H1 (cell line): Measurements from ENCODE around the gene FXYD3. TPM values are rescaled to one million over a fixed set of nuclear protein-coding genes. Genes with fewer than 3 reads are reported as not detected.

ENCODE experiments used
- CTCF ChIA-PET: fragments of 300-600 bp; sonication (Branson Sonifier 250); formaldehyde crosslinking; loops from one replicate; lab custom pipeline; 2021; ENCODE audit not compliant: partially characterized antibody; lab: Charles Lee
- POLR2A ChIA-PET: fragments of 300-600 bp; sonication (Branson Sonifier 250); formaldehyde crosslinking; loops from one replicate; lab custom pipeline; 2021; ENCODE audit warnings: inconsistent platforms; ENCODE audit not compliant: partially characterized antibody; lab: Charles Lee
- DNase-seq, 2 experiments: peaks; one replicate each; pipeline versions ENCODE4 v3.0.0 to v3.0.0-alpha.2; 2010 to 2022; ENCODE audit warnings: low spot score in 2 of 2, low read depth in 1 of 2, mixed read lengths in 1 of 2
- FAIRE-seq: peaks from 2 replicates; lab custom pipeline; 2011; peaks lifted over from hg19 to GRCh38; lab: Jason Lieb, UNC
- H2AFZ ChIP-seq: 2 replicates; pipeline ENCODE4 v1.8.1; 2012; ENCODE audit warnings: low read length, inconsistent platforms
- H2AK5ac ChIP-seq: 2 replicates; pipeline ENCODE4 v1.6.1; 2013; ENCODE audit warnings: low read depth, low read length
- H2BK120ac ChIP-seq: replicated peaks from 2 replicates; pipeline ENCODE3; 2013; ENCODE audit warnings: low read depth, low read length, inconsistent platforms
- H2BK12ac ChIP-seq: 2 replicates; pipeline ENCODE4 v1.6.1; 2013; ENCODE audit warnings: low read depth, low read length
- H2BK15ac ChIP-seq: 2 replicates; pipeline ENCODE4 v1.6.1; 2013; ENCODE audit warnings: low read length
- H2BK20ac ChIP-seq: 2 replicates; pipeline ENCODE4 v1.6.1; 2013; ENCODE audit warnings: low read length
- H2BK5ac ChIP-seq: 2 replicates; pipeline ENCODE4 v1.6.1; 2013; ENCODE audit warnings: low read depth, low read length
- H3K14ac ChIP-seq: 2 replicates; pipeline ENCODE4 v1.6.1; 2013; ENCODE audit warnings: inconsistent platforms; ENCODE audit not compliant: insufficient read length
- H3K18ac ChIP-seq: 2 replicates; pipeline ENCODE4 v1.6.1; 2013; ENCODE audit warnings: low read length; ENCODE audit errors: extremely low read depth
- H3K23ac ChIP-seq: 2 replicates; pipeline ENCODE4 v1.6.1; 2013; ENCODE audit warnings: inconsistent platforms; ENCODE audit not compliant: insufficient read length
- H3K23me2 ChIP-seq: 2 replicates; pipeline ENCODE4 v1.6.1; 2013; ENCODE audit warnings: low read depth, low read length
- H3K27ac ChIP-seq: 2 replicates; pipeline ENCODE4 v1.6.1; 2011; ENCODE audit warnings: low read depth, low read length, inconsistent platforms
- H3K27me3 ChIP-seq, 4 experiments: replicated peaks in 1 of 4; 1 replicate in 1 of 4; 2 replicates in 3 of 4; pipeline versions ENCODE4 v1.6.1 to v1.8.1; 2011 to 2013; ENCODE audit warnings: low read length in 3 of 4, mild to moderate bottlenecking in 3 of 4, inconsistent platforms in 2 of 4, mixed read lengths in 2 of 4, moderate library complexity in 1 of 4; ENCODE audit not compliant: control insufficient read depth in 3 of 4, insufficient read depth in 3 of 4; ENCODE audit errors: extremely low read depth in 1 of 4
- H3K36me3 ChIP-seq, 4 experiments: 2 replicates each; pipeline versions ENCODE4 v1.6.1 to v1.8.1; 2011 to 2013; ENCODE audit warnings: mild to moderate bottlenecking in 4 of 4, low read length in 3 of 4, moderate library complexity in 2 of 4, control low read depth in 1 of 4, inconsistent platforms in 1 of 4; ENCODE audit not compliant: insufficient read depth in 4 of 4, control insufficient read depth in 2 of 4
- H3K4ac ChIP-seq: replicated peaks from 2 replicates; pipeline ENCODE3; 2013; ENCODE audit warnings: low read length, low read depth, mixed read lengths, inconsistent platforms; ENCODE audit not compliant: insufficient read length
- H3K4me1 ChIP-seq, 4 experiments: replicated peaks in 1 of 4; 1 replicate in 1 of 4; 2 replicates in 3 of 4; pipeline versions ENCODE4 v1.6.1 to v1.8.1; 2011 to 2013; ENCODE audit warnings: low read length in 3 of 4, inconsistent platforms in 2 of 4, mixed read lengths in 1 of 4; ENCODE audit not compliant: insufficient read depth in 4 of 4, control insufficient read depth in 3 of 4
- H3K4me2 ChIP-seq, 2 experiments: 2 replicates each; pipeline versions ENCODE4 v1.6.1 to v1.8.1; 2011 to 2013; ENCODE audit warnings: low read depth in 2 of 2, low read length in 2 of 2, control low read depth in 1 of 2, inconsistent platforms in 1 of 2, mild to moderate bottlenecking in 1 of 2; ENCODE audit not compliant: insufficient read depth in 1 of 2
- H3K4me3 ChIP-seq, 4 experiments: fragments of 200-600, 300-600 bp in 1 of 4; sonication (generic), shearing (Covaris generic), sonication (Bioruptor Twin) in 1 of 4; 2 replicates each; pipeline versions ENCODE4 v1.5.1 to v1.8.1; 2011 to 2016; ENCODE audit warnings: low read length in 4 of 4, low read depth in 3 of 4, control low read depth in 2 of 4, inconsistent platforms in 2 of 4, mild to moderate bottlenecking in 2 of 4, mixed read lengths in 1 of 4, moderate library complexity in 1 of 4; ENCODE audit not compliant: insufficient read depth in 2 of 4; ENCODE audit errors: extremely low read depth in 1 of 4
- H3K56ac ChIP-seq: replicated peaks from 2 replicates; pipeline ENCODE3; 2013; ENCODE audit warnings: low read depth, mild to moderate bottlenecking, mixed read lengths, low read length, inconsistent platforms; ENCODE audit not compliant: insufficient read length
- H3K79me1 ChIP-seq: 2 replicates; pipeline ENCODE4 v1.6.1; 2013; ENCODE audit warnings: low read depth, low read length, control low read depth
- H3K79me2 ChIP-seq, 2 experiments: 2 replicates each; pipeline versions ENCODE4 v1.6.1 to v1.8.1; 2012 to 2013; ENCODE audit warnings: low read length in 2 of 2, mild to moderate bottlenecking in 2 of 2, inconsistent platforms in 1 of 2; ENCODE audit not compliant: insufficient read depth in 2 of 2, control insufficient read depth in 1 of 2
- H3K9ac ChIP-seq, 4 experiments: replicated peaks in 1 of 4; 1 replicate in 1 of 4; 2 replicates in 3 of 4; pipeline versions ENCODE4 v1.6.1 to v1.8.1; 2011 to 2013; ENCODE audit warnings: low read depth in 3 of 4, low read length in 3 of 4, control low read depth in 2 of 4, mild to moderate bottlenecking in 2 of 4, moderate library complexity in 2 of 4, inconsistent platforms in 1 of 4; ENCODE audit errors: extremely low read depth in 1 of 4
- H3K9me3 ChIP-seq, 2 experiments: 2 replicates each; pipeline versions ENCODE4 v1.6.1 to v1.8.1; 2012 to 2013; ENCODE audit warnings: mild to moderate bottlenecking in 2 of 2, moderate library complexity in 2 of 2, control low read depth in 1 of 2, inconsistent platforms in 1 of 2, low read depth in 1 of 2, low read length in 1 of 2, mixed read lengths in 1 of 2; ENCODE audit not compliant: insufficient read depth in 2 of 2
- H4K20me1 ChIP-seq, 2 experiments: replicated peaks in 1 of 2; 2 replicates each; pipeline versions ENCODE3 to v1.8.1; 2011 to 2013; ENCODE audit warnings: inconsistent platforms in 2 of 2, low read length in 2 of 2, mild to moderate bottlenecking in 1 of 2; ENCODE audit not compliant: insufficient read depth in 2 of 2, control insufficient read depth in 1 of 2
- H4K5ac ChIP-seq: 2 replicates; pipeline ENCODE4 v1.6.1; 2013; ENCODE audit warnings: low read length, low read depth, mixed read lengths, inconsistent platforms; ENCODE audit not compliant: insufficient read length
- H4K8ac ChIP-seq: 2 replicates; pipeline ENCODE4 v1.8.0; 2013; ENCODE audit warnings: mild to moderate bottlenecking, moderate library complexity, low read length, inconsistent platforms; ENCODE audit not compliant: insufficient read depth; ENCODE audit errors: extremely low read depth
- H4K91ac ChIP-seq: replicated peaks from 2 replicates; pipeline ENCODE3; 2013; ENCODE audit warnings: low read length, mixed read lengths, inconsistent platforms; ENCODE audit not compliant: insufficient read length
- GABPA ChIP-seq: IDR thresholded peaks from 2 replicates; pipeline ENCODE4 v1.6.1; 2011; ENCODE audit warnings: mild to moderate bottlenecking, low read length, moderate library complexity, borderline replicate concordance; ENCODE audit not compliant: insufficient read depth
- HDAC2 ChIP-seq, 2 experiments: fragments of 300-600 bp in 1 of 2; sonication (generic) in 1 of 2; IDR thresholded peaks; 2 replicates each; pipeline ENCODE4 v1.6.1; 2011 to 2012; ENCODE audit warnings: low read depth in 2 of 2, low read length in 2 of 2, mild to moderate bottlenecking in 2 of 2, moderate library complexity in 2 of 2, borderline replicate concordance in 1 of 2, inconsistent platforms in 1 of 2
- WGBS, 2 experiments: shearing (Covaris generic) in 1 of 2; methylation state at CpG; one replicate each; pipeline versions ENCODE4 v1.1.6 to v1.1.7; 2013 to 2015; ENCODE audit warnings: low lambda C conversion rate in 2 of 2, mixed read lengths in 2 of 2, inconsistent platforms in 1 of 2, low coverage in 1 of 2, missing lambda C conversion rate in 1 of 2; ENCODE audit not compliant: insufficient replicate concordance in 2 of 2, insufficient coverage in 1 of 2, insufficient read length in 1 of 2; ENCODE audit errors: extremely low coverage in 1 of 2, missing lambda C conversion rate in 1 of 2; 5-methylcytosine and 5-hydroxymethylcytosine counted together
- polyA plus RNA-seq, 7 experiments: library from polyadenylated mRNA; depleted of rRNA in 3 of 7; stranded (reverse) in 5 of 7; unstranded in 2 of 7; fragments of >200 nt in 5 of 7; fragments of 200-250 nt in 2 of 7; gene quantifications; 1 replicate in 5 of 7; 2 replicates in 1 of 7; 4 replicates in 1 of 7; pipeline versions ENCODE4 v1.2.1 to v1.2.3, GENCODE V29; 2011 to 2013; ENCODE audit warnings: missing spikeins in 2 of 7, mixed read lengths in 2 of 7
- total RNA-seq: library from RNA; stranded (reverse); fragmentation: NEBNext Ultra II Directional; extraction: Animal tissue kit (Norgen Biotek cat#: 25700); gene quantifications from 2 replicates; pipeline ENCODE4 v1.2.1, GENCODE V29; 2021

FXYD3 gene
- total and polyA plus RNA-seq, 2 of the 8 experiments (the other 6 are each of a cell fraction or from before 2014, with no cell fraction given) = 0.33 TPM; not detected in 1

DNA sequence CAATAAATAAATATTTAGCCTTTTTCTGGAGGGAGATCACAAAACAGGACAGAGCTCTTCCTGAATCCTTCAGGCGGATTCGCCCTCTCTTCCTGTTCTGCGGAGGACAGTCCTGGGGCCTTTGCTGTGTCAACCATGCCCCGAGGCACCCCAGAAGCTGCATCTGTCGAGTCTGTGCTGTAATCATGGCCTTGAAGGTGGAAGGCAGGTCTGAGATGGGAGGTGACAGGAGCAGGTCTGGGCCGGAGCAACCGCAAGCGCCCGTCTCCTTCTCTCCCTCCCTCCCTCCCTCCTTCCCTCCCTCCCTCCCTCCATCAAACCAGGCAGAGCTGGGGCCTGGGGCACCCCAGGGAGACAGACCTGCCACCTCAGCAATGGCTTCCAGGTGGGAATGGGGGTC is 4.6 kb upstream of the FXYD3 start:
- Histone ChIP-seq H3K18ac (peak overlapping the region; percentile 68; the same call in 1 of the 2 replicates), H4K5ac (peak overlapping the region; percentile 22), H2AFZ (no peak overlapping the region), H4K8ac (no peak overlapping the region), H2BK5ac (no peak overlapping the region), H3K27me3 (peaks cover 0 to under 1% (median 0%) of the 10 kb centered on the region in 4 experiments; a peak in 1 of 7 replicates), H3K4me1 (peaks cover 0 to 13% (median 9%) of the 10 kb centered on the region in 4 experiments; a peak in 6 of 7 replicates), H3K9me3 (no peaks in the 10 kb centered on the region), H3K79me1 (no peaks in the 10 kb centered on the region), H3K4me2 (no peak overlapping the region), H3K36me3 (no peaks in the 10 kb centered on the region), H2BK20ac (no peak overlapping the region), H3K27ac (no peak overlapping the region), H2BK12ac (no peak overlapping the region), H3K4me3 (no peak overlapping the region), H3K56ac (no peak overlapping the region), H2AK5ac (no peak overlapping the region), H3K79me2 (no peaks in the 10 kb centered on the region), H3K4ac (no peak overlapping the region), H3K9ac (no peak overlapping the region), H2BK120ac (no peak overlapping the region), H2BK15ac (no peak overlapping the region), H4K91ac (no peak overlapping the region), H3K14ac (no peak overlapping the region), H4K20me1 (no peaks in the 10 kb centered on the region), H3K23ac (no peak overlapping the region), H3K23me2 (no peaks in the 10 kb centered on the region)
- ChIA-PET POLR2A (interaction anchor here (0.8 to 1.8 kb wide), 5 partner anchors 11 to 64 kb away, joined by 3 to 8 read pairs (median 3); partner anchors contain the start of gene LGI4), CTCF (interaction anchor here (0.5 to 3.4 kb wide), 12 partner anchors 12 to 1073 kb away, joined by 3 to 21 read pairs (median 3); partner anchors contain the start of gene LGI4)
- DNase-seq (no peak), FAIRE-seq (no peak)
- 82% methylated on average over 5 of the region's 9 CpGs; no CpG with 5 or more reads in 1 of the 2 experiments for WGBS, 2 experiments
- no peak for TF ChIP-seq GABPA
- TF ChIP-seq HDAC2 (IDR thresholded peaks at IDR 0.05; ENCODE audit: borderline replicate concordance in 1 of 2, low read depth in 2 of 2, low read length in 2 of 2) = no peak
